GM21737 (cell line): ENCODE results near the gene LAGE3.
A peak's percentile ranks its signal among the peaks of the same experiment; 100 is the strongest.

Source experiments
- ATAC-seq: cut with Tn5 transposase; IDR thresholded peaks from one replicate; pipeline ENCODE4 v1.9.1; 2021; ENCODE audit warnings: mild to moderate bottlenecking, moderate library complexity; ENCODE audit not compliant: unreplicated experiment

LAGE3 gene

DNA sequence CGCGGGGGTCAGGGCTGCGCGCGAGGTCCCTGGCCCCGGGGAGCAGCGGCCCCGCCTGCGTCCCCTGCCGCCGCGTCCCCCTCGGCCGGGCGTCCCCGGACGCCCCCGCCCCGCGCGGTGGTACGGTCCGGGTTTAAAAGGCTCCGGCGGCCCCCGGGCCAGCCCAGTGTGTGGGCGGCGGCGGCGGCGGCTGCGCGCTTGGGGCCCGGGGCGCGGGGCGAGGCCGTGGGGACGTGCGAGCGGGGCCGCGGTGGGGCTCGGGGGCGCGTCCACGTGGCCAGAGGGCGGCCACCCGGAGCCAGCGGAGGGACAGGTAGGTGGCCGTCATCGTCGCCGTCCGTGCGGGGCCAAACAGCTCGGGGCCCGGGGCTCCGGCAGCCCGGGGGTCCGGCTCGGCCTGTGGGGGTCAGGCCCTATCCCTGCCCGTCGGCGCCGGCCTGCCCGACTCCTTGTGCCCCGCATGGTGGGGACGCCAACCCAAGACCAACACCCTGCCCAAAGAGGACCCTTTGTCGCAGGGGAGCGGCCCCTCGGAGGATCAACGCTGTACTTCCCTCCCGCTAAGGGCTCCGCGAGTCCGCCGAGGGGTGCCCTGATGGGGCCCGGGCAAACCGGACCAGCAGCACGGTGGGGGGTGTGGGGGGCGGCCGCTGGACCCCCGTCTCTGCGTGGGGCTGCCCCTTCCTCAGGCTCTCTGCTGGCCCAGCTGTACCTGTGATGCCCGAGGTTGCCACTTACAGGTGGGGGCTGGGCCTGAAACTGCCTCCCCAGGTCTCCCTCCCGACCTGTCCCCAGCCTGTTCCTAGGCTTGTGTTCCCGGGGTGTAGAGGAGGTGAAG is 20.7 kb downstream of the LAGE3 start, which contains the start of gene PLXNA3:
Gene PLXNA3, plus strand, starts transcription at position 166 of the 838 bp plus-strand sequence. CDS start 1,903 bp downstream, outside the sequence.
- peak; percentile 57 for ATAC-seq

DNA sequence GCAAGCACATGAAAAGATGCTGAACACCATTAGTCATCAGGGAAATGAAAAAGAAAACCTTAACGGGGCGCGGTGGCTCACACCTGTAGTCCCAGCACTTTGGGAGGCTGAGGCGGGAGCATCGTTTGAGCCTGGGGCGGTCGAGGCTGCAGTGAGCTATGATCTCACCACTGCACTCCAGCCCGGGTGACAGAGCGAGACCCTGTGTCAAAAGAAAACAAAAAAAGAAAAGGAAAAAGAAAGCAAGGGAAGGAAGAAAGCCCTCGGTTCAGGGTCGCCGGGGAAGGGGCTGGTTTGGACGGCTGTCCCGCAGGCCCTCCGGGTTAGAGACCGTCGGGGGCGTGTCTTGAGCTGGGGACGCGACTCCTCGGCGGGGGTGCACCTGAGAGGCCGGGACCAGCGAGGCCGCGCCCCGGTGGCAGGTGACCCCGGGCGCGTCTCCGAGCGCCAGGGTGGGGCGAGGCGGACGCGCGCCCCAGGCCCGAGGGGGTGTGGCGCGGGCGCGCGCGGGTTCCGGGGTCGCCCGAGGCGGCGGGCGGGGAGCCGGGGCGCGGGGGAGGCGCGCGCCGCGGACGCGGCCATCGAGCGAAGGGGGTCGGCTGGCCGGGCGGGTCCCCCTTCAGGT is 21.5 kb downstream of the LAGE3 start:
- ATAC-seq = peak; percentile 50

DNA sequence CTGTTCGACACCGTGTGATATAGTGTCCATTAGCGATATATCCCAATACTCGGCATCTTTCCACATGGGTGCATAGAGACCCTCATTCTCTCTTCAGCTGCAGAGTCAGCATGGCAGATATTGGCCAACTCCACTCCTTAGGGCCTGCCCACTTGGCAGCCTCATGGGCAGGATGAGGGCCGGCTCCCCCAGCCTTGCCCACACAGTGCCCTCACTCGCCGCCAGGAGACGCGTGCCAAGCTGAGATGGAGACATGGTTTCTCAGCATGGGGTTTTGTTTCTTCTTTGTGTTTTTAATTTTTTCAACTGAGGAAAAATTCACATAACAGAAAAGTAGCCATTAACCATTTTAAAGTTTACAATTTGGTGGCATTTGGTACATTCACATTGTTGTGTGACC is 26.3 kb downstream of the LAGE3 start:
- no peak for ATAC-seq

DNA sequence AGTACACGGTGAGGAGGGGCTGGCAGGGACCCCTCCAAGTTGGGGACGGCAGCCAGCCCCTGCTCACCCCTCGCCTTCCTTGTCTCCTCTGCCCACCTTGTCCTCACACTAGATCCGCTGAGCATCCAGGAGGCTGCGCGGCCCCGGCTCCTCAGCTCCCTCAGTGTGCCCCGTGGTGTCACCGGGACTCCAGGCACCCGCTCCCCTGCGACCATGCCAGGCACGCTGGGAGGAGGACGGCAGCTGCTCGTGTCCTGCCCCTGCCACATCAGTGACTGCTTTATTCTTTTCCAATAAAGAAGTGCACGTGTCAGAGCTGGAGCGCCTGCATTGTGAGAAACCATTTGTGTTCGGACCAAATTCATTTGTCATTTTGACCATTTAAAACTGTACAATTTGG is 28.8 kb downstream of the LAGE3 start:
- ATAC-seq = no peak

DNA sequence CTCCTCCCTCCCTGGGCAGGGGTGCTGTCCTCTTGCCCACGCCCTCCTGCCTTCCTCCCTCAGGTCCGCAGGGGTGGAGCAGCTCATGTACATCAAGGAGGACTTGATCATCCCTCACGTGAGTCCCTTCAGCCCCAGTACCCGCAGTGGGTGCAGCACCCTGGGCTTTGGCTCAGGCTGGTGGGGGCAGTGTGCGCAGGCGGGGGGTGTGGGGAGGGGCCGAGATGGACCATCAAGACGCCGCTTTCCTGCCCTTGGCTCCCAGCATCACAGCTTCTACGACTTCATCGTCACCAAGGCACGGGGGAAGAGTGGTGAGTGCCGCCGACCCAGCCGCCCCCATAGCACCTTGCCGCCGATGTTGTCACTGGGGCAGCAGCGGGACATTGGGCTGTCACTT is 29.5 kb downstream of the LAGE3 start:
- no peak for ATAC-seq

DNA sequence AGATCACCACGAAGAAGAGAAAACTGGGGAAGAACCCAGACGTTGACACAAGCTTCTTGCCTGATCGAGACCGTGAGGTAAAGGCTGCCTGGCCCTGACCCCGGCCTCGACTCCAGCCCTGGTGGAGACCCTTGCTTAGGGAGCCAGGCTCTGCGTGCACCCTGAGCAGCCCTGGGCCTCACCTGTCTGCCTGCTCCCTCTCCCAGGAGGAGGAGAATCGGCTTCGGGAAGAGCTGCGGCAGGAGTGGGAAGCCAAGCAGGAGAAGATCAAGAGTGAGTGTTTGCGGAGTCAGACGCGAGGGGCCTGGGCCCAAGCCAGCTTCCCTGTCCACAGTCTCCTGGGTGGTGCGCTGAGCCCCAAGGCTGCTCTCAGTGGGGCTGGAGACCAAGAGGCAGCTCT is 30.6 kb downstream of the LAGE3 start:
- no peak for ATAC-seq

DNA sequence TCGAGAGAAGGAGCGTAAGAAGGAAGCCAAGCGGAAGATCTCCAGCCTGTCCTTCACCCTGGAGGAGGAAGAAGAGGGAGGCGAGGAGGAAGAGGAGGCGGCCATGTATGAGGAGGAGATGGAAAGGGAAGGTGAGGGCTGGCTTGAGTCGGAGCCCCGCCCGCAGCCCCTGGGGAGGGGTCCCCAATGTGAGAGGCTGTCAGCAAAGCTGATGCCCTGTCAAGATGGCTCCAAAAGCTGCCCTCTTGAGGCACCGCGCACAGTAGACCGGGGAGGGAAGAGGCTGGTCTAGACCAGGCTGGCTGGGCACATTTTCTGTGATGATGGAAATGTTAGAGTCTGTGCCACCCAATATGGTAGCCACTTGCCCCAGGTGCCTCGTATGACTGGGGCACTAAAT is 32.7 kb downstream of the LAGE3 start:
- ATAC-seq = no peak

DNA sequence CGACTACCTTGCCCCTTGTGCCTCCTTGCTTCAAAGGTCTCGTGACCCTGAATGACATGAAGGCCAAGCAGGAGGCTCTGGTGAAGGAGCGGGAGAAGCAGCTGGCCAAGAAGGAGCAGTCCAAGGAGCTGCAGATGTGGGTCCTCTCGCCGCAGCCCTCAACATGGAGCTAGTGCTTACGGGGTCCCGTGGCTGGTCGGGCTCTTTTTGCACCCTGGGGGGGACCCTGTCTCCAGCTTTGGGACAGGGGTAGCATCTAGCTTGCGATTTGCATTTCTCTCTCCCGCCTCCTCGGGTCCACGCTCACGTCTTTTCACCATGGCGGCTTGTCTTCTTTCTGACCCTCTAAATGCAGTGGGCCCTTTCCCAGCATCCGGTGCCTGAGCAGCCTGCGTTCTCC is 33.3 kb downstream of the LAGE3 start:
- no peak for ATAC-seq

DNA sequence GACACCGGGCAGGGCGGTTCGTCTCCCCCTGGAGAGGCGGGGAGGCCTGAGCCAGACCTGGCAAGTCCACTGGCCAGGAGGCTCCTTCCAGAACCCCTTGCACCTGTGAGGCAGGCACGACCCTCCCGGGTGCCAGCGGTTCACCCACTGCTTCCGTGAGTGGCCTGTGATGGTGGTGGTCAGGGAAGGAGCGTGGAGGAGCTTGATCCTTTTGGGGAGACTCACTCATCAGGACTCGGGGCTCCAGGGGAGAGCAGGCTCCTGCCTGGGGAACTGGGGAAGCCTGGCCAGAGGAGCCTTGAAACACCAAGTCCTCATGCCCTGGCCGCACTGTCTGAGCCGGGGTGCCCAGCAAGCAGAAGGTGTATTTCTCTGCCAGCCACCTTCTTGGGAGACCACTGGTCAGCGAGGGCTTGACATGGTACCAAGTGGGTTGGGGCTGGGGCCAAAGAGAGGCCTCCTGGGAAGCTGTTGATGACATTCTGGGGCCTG is 34.3 kb downstream of the LAGE3 start:
- ATAC-seq = no peak

DNA sequence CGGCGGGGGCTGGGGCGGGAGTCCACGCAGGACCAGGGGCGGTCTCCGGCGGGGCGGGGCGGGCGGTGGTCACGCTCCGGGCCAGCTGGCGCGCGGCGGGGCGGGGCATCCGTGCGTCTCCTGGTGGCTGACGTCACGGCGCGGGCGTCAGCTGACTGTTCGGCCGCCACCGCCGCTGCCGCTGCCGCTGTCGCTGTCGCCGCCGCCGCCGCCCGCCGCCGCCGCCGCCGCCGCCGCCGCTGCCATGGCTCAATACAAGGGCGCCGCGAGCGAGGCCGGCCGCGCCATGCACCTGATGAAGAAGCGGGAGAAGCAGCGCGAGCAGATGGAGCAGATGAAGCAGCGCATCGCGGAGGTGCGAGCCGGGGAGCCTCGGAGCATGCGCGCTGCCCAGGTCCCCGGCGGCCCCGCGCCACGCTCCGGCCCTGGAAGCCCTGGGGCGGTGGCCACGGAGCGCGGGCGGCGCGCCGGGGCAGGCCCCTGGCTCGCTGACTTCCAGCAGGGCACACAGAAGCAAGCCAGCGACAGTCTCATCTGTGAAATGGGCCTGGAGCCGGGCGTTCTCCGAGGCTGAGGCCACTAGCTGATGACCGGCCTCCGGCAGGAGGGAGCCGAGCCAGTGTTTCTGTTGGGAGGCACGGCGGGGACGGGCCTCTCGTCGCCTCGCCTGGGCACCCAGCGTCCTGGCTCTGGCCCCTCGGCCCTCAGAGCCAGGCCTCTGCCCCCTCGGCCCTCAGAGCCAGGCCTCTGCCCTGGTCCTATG is 34.9 kb downstream of the LAGE3 start, which contains the start of gene FAM50A:
Gene FAM50A, plus strand, starts transcription at position 150 of the 763 bp plus-strand sequence. Its CDS starts 95 bp downstream, at position 245.
- peak; percentile 77 for ATAC-seq

DNA sequence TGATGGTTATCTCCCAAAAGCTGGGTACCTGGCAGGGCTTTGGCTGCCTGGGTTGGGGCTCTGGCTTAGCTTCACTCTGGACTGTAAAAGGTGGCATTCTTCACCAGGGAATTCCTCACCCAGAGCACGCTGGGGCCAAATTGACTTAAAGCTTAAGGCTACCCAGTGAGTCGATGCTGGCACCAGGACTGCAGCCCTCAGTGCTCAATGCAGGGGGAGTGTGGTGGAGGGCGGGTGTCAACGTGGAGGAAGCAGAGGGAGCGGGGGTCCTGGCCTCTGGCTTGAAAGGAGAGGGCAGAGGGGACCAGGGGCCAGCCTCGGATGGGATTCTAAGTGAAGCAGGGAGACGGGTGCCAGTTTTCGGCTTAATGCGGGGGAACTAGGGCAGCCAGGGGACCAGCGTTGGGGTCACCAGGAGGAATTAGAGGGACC is 35.6 kb downstream of the LAGE3 start:
- no peak for ATAC-seq

DNA sequence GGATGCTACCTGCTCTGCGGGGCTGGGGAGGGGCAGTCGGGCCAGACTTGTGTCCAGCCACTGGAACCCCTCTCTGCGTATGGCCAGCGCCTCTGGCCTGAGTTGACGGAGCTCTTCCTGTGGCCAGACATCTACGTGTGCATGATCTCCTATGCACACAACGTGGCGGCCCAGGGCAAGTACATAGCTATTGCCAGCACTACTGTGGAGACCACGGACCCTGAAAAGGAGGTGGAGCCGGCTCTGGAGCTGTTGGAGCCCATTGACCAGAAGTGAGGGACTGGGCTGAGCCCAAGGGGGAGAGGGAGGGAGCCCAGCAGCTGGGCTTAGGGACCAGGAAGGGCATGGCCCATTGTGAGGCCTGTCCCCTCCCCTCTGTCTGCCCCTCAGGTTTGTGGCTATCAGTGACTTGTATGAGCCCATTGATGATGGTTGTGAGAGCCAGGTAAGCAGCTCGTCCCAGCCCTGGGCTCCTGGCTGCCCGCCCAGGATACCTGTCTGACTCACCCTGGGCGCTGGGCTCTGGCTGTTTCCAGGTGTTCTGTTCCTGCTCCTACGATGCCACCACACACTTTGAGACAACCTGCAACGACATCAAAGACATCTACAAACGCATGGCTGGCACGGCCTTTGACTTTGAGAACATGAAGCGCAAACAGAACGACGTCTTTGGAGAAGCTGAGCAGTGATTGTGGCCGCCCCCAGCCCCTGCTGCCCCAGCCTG is 36.9 kb downstream of the LAGE3 start:
- ATAC-seq = no peak

DNA sequence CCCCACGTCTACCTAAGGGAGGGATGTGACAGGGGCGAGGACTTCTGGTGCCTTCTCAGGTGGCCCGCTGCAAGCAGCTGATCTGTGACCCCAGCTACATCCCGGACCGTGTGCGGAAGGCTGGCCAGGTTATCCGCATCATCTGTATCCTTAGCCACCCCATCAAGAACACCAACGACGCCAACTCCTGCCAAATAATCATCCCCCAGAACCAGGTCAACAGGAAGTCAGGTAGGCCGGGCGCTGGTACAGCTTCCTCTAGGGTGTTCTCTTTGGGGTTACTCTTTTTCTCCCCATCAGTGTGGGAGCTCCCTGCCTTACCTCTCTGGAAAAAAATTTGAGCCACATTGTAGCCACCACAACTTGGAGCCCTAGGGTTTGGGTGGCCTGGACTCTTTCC is 37.5 kb downstream of the LAGE3 start:
- no peak for ATAC-seq

DNA sequence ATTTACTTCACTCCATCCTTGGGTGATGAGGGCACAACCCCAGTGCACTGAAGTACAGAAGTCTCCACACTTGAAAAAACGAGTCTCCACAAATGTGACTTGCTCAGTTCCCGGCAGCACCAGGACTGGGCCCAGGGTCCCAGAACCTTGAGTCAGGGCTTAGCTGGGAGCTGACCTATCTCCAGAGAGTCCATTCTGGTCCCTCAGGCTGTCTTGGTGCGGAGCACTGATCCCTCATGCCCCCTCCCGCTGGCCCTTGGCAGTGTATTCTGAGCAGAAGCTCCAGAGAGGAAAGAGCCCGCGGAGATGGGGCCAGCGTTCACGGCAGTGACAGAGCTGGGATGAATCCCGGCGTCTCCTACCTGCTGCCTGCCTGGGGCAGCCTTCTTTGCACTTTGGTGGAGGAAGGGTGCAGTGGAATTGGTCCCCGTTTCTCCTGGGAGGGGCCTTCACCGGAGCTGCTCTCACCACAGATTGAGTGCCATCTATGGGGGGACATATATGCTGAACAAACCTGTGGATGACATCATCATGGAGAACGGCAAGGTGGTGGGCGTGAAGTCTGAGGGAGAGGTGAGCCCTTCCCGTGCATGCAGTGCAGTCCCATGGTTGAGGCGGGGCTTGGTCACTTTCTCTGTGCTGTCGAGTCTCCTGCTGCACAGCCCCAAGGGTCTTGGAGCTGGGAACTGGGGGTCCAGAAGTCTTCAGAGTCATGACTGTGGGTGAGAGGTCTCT is 38.3 kb downstream of the LAGE3 start:
- ATAC-seq = no peak

DNA sequence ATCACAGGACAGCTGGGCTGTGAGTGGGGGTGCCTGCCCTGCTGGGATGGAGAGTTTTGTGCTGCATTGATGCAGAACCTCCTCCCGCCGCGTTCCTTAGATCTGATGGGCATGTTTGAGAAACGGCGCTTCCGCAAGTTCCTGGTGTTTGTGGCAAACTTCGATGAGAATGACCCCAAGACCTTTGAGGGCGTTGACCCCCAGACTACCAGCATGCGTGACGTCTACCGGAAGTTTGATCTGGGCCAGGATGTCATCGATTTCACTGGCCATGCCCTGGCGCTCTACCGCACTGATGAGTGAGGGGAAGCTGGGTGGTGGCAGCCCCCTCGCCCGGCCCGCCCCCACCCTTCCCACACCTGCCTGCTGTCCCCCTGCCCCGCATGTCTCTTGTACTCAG is 39.2 kb downstream of the LAGE3 start:
- no peak for ATAC-seq

DNA sequence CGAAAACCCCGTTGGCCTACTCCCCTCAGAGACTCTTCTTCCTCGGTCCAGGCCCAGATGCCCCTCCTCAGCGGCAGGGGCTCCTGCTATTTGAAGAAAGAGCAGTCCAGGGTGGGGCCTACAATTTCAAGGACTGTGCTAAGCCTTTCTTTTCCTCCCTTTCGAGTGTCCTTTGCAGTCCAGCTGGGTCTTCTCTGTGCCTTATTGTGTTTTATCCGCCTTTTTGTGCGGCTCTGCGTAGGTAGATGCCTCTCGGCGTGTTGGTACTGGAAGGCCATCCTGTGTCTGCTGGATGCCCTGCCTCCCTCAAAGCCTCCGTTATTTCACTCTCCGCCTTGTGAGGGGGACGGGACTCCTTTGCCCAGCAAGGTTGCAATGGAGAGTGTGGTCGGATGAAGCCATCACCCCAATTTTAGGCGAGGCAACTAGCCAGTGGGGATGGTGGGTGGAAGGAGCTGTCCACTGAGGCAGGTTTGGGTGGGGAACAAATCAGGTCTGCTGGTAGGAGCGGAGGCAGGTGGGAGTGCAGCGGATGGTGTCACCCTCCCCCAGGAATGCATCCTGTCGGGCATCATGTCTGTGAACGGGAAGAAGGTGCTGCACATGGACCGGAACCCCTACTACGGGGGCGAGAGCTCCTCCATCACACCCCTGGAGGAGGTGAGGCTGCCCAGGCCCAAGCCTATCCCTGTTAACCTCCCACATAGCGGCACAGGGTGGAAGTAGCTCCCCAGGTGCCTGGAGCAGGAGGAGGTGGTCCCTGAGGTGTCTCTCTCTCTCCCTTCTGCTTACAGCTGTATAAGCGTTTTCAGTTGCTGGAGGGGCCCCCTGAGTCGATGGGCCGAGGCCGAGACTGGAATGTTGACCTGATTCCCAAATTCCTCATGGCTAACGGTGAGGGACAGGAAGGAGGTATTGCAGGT is 40.8 kb downstream of the LAGE3 start:
- ATAC-seq = no peak

DNA sequence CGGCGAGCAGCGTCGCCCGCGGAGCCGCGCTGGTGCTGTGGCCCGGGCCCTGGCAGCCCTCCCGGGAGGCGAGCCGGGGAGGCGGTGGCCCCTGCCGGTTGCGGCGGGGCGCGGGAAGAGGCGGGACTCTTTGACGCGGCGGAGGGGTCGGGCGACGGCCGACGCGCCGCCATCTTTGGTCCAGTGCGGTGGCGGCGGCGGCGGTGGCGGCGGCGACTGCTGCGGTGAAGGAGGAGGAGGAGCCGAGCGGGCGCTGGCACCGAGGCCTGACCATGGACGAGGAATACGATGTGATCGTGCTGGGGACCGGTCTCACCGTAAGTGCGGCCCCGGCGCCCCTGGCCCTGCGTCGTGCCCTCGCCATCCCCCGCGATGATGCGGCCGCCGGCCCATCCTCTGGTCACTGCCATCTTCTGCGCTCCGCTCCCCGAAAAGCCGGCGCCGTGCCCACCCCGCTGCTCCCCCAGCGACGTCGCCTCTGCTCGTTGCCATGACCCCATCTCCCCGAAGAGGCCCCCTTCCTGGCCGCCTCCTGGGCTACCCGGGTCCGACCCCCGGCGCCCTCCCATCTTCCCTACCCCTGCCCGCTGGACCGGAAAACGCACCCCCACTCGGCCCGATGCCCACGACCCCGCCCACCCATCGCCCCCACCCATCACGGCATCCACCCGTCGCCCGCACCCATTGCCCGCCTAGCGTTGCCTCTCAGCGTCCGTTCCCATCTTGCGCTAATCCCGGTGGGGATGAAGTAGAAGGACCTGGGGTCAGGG is 41.9 kb downstream of the LAGE3 start, which contains the start of gene GDI1:
Gene GDI1, plus strand, starts transcription at position 172 of the 770 bp plus-strand sequence. Its CDS starts 101 bp downstream, at position 273.
- no peak for ATAC-seq

DNA sequence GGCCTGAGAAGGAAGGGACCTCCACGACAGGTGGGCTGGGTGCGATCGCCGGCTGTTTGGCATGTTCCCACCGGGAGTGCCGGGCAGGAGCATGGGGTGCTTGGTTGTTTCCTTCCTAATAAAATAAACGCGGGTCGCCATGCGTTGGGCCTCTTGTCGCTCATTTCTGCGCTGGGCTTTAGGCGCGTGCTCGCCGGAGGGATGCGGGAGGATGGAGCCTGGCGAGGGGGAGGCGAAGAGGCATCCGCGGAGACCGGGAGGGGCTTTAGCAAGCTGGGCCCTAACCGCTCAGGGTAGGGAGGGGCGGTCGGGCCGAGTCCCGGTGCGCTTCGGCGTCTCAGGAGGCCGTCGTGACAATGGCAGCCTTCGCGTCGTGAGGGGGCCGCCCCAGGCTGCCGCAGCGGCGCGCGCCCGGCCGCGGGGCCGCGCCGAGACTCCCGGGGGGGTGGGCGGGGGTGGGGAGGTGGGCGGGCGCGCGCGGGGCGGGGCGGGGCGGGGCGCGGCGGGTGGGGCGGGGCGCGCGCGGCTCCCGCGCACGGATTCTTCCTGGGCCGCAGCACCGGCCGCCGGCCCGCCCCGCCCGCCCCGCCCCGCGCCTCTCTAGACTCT is 42.6 kb downstream of the LAGE3 start:
- ATAC-seq = no peak
